ENCODE measurements around the gene OVOL1. TPM values are rescaled to one million over a fixed set of nuclear protein-coding genes. Genes with fewer than 3 reads are reported as not detected.

The OVOL1 gene
- polyA plus RNA-seq, 2 donors = 38.2 to 49.9 TPM

GRCh38 chr11:65810046-65810868 is 23.4 kb downstream of the OVOL1 start:
- H3K27ac ChIP-seq (ENCODE audit: low read depth in 2 of 2, low read length in 1 of 2) = no peak overlapping the region
- WGBS, 2 donors = 73 to 82% methylated on average over 23 of the region's 23 CpGs
- peaks cover 0 to 14% of the 10 kb centered on the region in 2 donors for H3K4me1 ChIP-seq (ENCODE audit: control insufficient read depth in 2 of 2, insufficient read depth in 2 of 2, low read length in 1 of 2)
- no peaks in the 10 kb centered on the region for H3K9me3 ChIP-seq (ENCODE audit: control insufficient read depth in 2 of 2, insufficient read depth in 1 of 2, low read depth in 1 of 2, low read length in 1 of 2)
- H3K36me3 ChIP-seq (ENCODE audit: control insufficient read depth in 2 of 2, insufficient read depth in 2 of 2, low read length in 1 of 2) = no peaks in the 10 kb centered on the region
- H3K4me3 ChIP-seq (ENCODE audit: low read depth in 1 of 2, low read length in 2 of 2) = no peak overlapping the region
- H3K27me3 ChIP-seq (ENCODE audit: control insufficient read depth in 1 of 2, insufficient read depth in 2 of 2, low read length in 2 of 2) = no peaks in the 10 kb centered on the region

- H3K27ac ChIP-seq (ENCODE audit: low read depth in 2 of 2, low read length in 1 of 2) = no peak overlapping the region
- no peak overlapping the region for H3K4me3 ChIP-seq (ENCODE audit: low read depth in 1 of 2, low read length in 2 of 2)
These were observed 25.1 kb downstream of the OVOL1 start for GRCh38 chr11:65811764-65812475.

GRCh38 chr11:65814131-65814985 is 27.5 kb downstream of the OVOL1 start:
- Histone ChIP-seq H3K9me3 (ENCODE audit: control insufficient read depth in 2 of 2, insufficient read depth in 1 of 2, low read depth in 1 of 2, low read length in 1 of 2) (no peaks in the 10 kb centered on the region), H3K27ac (ENCODE audit: low read depth in 2 of 2, low read length in 1 of 2) (no peak overlapping the region), H3K4me1 (ENCODE audit: control insufficient read depth in 2 of 2, insufficient read depth in 2 of 2, low read length in 1 of 2) (peaks cover 0 to 8% of the 10 kb centered on the region in 2 donors), H3K4me3 (ENCODE audit: low read depth in 1 of 2, low read length in 2 of 2) (no peak overlapping the region), H3K27me3 (ENCODE audit: control insufficient read depth in 1 of 2, insufficient read depth in 2 of 2, low read length in 2 of 2) (no peaks in the 10 kb centered on the region), H3K36me3 (ENCODE audit: control insufficient read depth in 2 of 2, insufficient read depth in 2 of 2, low read length in 1 of 2) (no peaks in the 10 kb centered on the region)
- WGBS, 2 donors = 59 to 66% methylated on average over 17 to 18 of the region's 18 CpGs

More at GRCh38 chr11:65811764-65812475, 25.1 kb downstream of the OVOL1 start:
- 81 to 84% methylated on average over 19 of the region's 19 CpGs for WGBS, 2 donors
- H3K4me1 ChIP-seq (ENCODE audit: control insufficient read depth in 2 of 2, insufficient read depth in 2 of 2, low read length in 1 of 2) = peaks cover 0 to 14% of the 10 kb centered on the region in 2 donors
- no peaks in the 10 kb centered on the region for H3K27me3 ChIP-seq (ENCODE audit: control insufficient read depth in 1 of 2, insufficient read depth in 2 of 2, low read length in 2 of 2)
- no peaks in the 10 kb centered on the region for H3K9me3 ChIP-seq (ENCODE audit: control insufficient read depth in 2 of 2, insufficient read depth in 1 of 2, low read depth in 1 of 2, low read length in 1 of 2)
- H3K36me3 ChIP-seq (ENCODE audit: control insufficient read depth in 2 of 2, insufficient read depth in 2 of 2, low read length in 1 of 2) = no peaks in the 10 kb centered on the region

- no peaks in the 10 kb centered on the region for H3K9me3 ChIP-seq (ENCODE audit: control insufficient read depth in 2 of 2, insufficient read depth in 1 of 2, low read depth in 1 of 2, low read length in 1 of 2)
- no peaks in the 10 kb centered on the region for H3K27me3 ChIP-seq (ENCODE audit: control insufficient read depth in 1 of 2, insufficient read depth in 2 of 2, low read length in 2 of 2)
- H3K27ac ChIP-seq (ENCODE audit: low read depth in 2 of 2, low read length in 1 of 2) = peak overlapping the region in 1 of 2 donors; percentile 17
- H3K4me1 ChIP-seq (ENCODE audit: control insufficient read depth in 2 of 2, insufficient read depth in 2 of 2, low read length in 1 of 2) = peaks cover 0 to 8% of the 10 kb centered on the region in 2 donors
- H3K4me3 ChIP-seq (ENCODE audit: low read depth in 1 of 2, low read length in 2 of 2) = no peak overlapping the region
- H3K36me3 ChIP-seq (ENCODE audit: control insufficient read depth in 2 of 2, insufficient read depth in 2 of 2, low read length in 1 of 2) = no peaks in the 10 kb centered on the region
- WGBS, 2 donors = 69 to 85% methylated on average over 16 of the region's 16 CpGs
These were observed 28.2 kb downstream of the OVOL1 start for GRCh38 chr11:65814986-65815565.

- Histone ChIP-seq H3K27me3 (ENCODE audit: control insufficient read depth in 1 of 2, insufficient read depth in 2 of 2, low read length in 2 of 2) (no peaks in the 10 kb centered on the region), H3K4me1 (ENCODE audit: control insufficient read depth in 2 of 2, insufficient read depth in 2 of 2, low read length in 1 of 2) (peaks cover 0 to 3% of the 10 kb centered on the region in 2 donors), H3K36me3 (ENCODE audit: control insufficient read depth in 2 of 2, insufficient read depth in 2 of 2, low read length in 1 of 2) (no peaks in the 10 kb centered on the region), H3K27ac (ENCODE audit: low read depth in 2 of 2, low read length in 1 of 2) (no peak overlapping the region), H3K4me3 (ENCODE audit: low read depth in 1 of 2, low read length in 2 of 2) (no peak overlapping the region), H3K9me3 (ENCODE audit: control insufficient read depth in 2 of 2, insufficient read depth in 1 of 2, low read depth in 1 of 2, low read length in 1 of 2) (no peaks in the 10 kb centered on the region)
- 96 to 97% methylated on average over 3 of the region's 3 CpGs for WGBS, 2 donors
These were observed 29.8 kb downstream of the OVOL1 start for GRCh38 chr11:65816696-65817095.

- H3K4me1 ChIP-seq (ENCODE audit: control insufficient read depth in 2 of 2, insufficient read depth in 2 of 2, low read length in 1 of 2) = peaks cover 0 to 3% of the 10 kb centered on the region in 2 donors
- peak overlapping the region; percentile 75 to 92 for H3K27ac ChIP-seq (ENCODE audit: low read depth in 2 of 2, low read length in 1 of 2)
- no peaks in the 10 kb centered on the region for H3K27me3 ChIP-seq (ENCODE audit: control insufficient read depth in 1 of 2, insufficient read depth in 2 of 2, low read length in 2 of 2)
- WGBS, 2 donors = 58 to 62% methylated on average over 5 of the region's 5 CpGs
- H3K4me3 ChIP-seq (ENCODE audit: low read depth in 1 of 2, low read length in 2 of 2) = peak overlapping the region in 1 of 2 donors; percentile 46
- H3K36me3 ChIP-seq (ENCODE audit: control insufficient read depth in 2 of 2, insufficient read depth in 2 of 2, low read length in 1 of 2) = no peaks in the 10 kb centered on the region
- H3K9me3 ChIP-seq (ENCODE audit: control insufficient read depth in 2 of 2, insufficient read depth in 1 of 2, low read depth in 1 of 2, low read length in 1 of 2) = no peaks in the 10 kb centered on the region
These were observed 30.5 kb downstream of the OVOL1 start for GRCh38 chr11:65817312-65817834.

- Histone ChIP-seq H3K36me3 (ENCODE audit: control insufficient read depth in 2 of 2, insufficient read depth in 2 of 2, low read length in 1 of 2) (no peaks in the 10 kb centered on the region), H3K27ac (ENCODE audit: low read depth in 2 of 2, low read length in 1 of 2) (peak overlapping the region; percentile 92), H3K4me1 (ENCODE audit: control insufficient read depth in 2 of 2, insufficient read depth in 2 of 2, low read length in 1 of 2) (peaks cover 0 to 3% of the 10 kb centered on the region in 2 donors), H3K4me3 (ENCODE audit: low read depth in 1 of 2, low read length in 2 of 2) (peak overlapping the region; percentile 46 to 67), H3K27me3 (ENCODE audit: control insufficient read depth in 1 of 2, insufficient read depth in 2 of 2, low read length in 2 of 2) (no peaks in the 10 kb centered on the region), H3K9me3 (ENCODE audit: control insufficient read depth in 2 of 2, insufficient read depth in 1 of 2, low read depth in 1 of 2, low read length in 1 of 2) (no peaks in the 10 kb centered on the region)
- WGBS, 2 donors = 6 to 7% methylated on average over 67 to 74 of the region's 74 CpGs
These were observed 31.2 kb downstream of the OVOL1 start for GRCh38 chr11:65817835-65818680.

GRCh38 chr11:65821107-65821506 is 34.2 kb downstream of the OVOL1 start:
- Histone ChIP-seq H3K27ac (ENCODE audit: low read depth in 2 of 2, low read length in 1 of 2) (no peak overlapping the region), H3K36me3 (ENCODE audit: control insufficient read depth in 2 of 2, insufficient read depth in 2 of 2, low read length in 1 of 2) (no peaks in the 10 kb centered on the region), H3K27me3 (ENCODE audit: control insufficient read depth in 1 of 2, insufficient read depth in 2 of 2, low read length in 2 of 2) (no peaks in the 10 kb centered on the region), H3K4me1 (ENCODE audit: control insufficient read depth in 2 of 2, insufficient read depth in 2 of 2, low read length in 1 of 2) (no peaks in the 10 kb centered on the region), H3K9me3 (ENCODE audit: control insufficient read depth in 2 of 2, insufficient read depth in 1 of 2, low read depth in 1 of 2, low read length in 1 of 2) (no peaks in the 10 kb centered on the region), H3K4me3 (ENCODE audit: low read depth in 1 of 2, low read length in 2 of 2) (no peak overlapping the region)
- 52 to 70% methylated on average over 8 of the region's 8 CpGs for WGBS, 2 donors

All from esophagus (tissue), 2 donors.